Measurements from ENCODE around the gene UMAD1.

UMAD1 gene

DNA sequence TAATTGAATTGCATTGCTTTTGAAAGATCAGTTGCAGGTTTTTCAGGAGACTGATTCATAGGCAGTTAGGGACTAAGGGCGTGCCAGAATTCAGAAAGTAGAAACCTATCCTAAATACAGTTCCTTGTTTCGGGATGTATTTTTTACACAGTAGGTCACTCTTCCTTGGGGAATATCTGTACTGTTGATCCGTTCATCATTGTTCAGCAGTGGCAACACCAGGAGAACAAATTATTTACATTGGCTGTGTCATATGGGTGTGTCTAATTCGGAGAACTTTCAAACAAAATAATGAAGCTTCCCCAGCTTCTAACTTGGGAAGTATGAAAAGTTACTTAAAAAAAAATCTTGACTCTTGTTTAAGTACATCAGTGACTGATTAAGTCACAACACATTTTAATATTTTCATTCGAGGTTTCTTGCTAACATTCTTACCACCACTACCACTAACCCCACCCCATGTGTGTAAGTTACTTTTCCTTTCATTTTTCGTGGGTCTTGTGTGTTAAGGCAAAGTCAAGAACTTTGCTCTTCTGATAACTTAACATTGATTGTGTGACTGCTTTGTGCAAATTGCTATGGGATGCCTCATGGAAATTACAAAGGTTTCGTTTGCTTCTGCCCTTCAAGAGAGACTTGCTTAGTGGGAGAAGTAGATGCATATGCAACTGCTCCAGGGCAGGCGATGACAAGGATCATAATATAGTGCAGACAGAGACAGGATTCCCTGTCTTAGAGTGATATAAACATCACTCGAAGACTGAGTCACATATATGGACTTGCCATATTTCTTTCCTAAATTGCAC lies 121.6 kb downstream of the UMAD1 start:
- in situ Hi-C loops (cut with MboI; ENCODE audit: low sequenced_read_pairs): no loop called here

DNA sequence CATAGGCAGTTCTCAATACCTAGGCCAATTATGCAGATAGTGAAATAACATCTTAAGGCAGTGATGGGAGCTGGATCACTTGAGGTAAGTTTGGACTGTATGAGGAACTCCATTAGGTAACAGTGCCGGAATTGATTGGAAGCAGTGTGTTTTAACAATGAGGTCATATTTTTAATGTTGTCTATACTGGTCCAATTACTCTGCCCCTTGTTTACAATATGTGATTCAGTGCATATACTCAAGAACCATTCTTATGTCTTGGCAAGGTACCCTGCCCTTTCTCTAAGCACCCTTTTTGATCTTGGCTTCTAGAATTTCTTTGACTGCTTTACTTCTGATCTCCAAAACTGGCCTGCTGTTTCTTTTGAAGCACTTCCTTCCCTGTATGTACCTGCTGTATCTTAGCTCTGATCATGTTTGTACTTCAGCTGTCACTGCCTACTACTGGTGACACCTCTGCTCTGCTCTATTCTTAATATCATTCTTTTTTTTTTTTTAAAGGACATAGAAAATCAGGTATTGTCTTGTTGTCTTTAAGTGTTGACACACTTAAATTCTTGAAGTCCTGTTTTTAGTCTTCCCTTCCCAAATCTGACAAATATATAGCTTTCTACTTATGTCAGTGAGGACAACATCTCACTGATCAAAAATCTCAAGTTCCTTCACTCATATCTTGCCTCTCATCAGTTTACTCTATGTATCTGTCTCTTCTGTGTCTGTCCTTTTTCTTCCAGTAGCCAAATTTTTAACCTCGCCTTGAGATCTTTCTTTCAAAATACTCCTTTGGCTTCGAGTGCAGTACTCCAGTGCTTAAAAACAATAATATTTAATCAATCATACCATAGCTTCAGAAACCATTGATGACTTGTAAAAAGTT lies 124.2 kb downstream of the UMAD1 start:
- in situ Hi-C loops (cut with MboI; ENCODE audit: low sequenced_read_pairs): no loop called here

DNA sequence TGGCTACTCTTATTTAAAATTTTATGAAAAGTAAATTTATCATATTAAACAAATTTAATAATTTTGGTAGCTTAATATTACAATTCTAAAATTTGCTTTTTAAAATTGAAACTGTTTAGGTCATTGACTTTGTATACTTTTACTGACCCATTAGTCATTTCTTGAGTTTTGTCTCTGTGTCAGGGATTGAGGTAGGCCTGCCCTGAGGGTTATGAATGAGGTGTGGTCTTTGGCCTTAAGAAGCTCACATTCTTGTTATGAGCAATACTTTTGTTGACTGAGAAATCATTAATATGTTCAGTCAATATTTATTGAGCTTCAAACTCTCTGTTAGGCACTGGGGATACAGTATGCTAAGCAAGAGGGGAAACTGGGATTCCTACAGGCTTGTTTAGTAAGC lies 124.9 kb downstream of the UMAD1 start:
- in situ Hi-C loops (cut with MboI; ENCODE audit: low sequenced_read_pairs): no loop called here

- in situ Hi-C loops (cut with MboI; ENCODE audit: low sequenced_read_pairs): no loop called here
Observed at GRCh38 chr7:7766671-7767070, 126.1 kb downstream of the UMAD1 start.

DNA sequence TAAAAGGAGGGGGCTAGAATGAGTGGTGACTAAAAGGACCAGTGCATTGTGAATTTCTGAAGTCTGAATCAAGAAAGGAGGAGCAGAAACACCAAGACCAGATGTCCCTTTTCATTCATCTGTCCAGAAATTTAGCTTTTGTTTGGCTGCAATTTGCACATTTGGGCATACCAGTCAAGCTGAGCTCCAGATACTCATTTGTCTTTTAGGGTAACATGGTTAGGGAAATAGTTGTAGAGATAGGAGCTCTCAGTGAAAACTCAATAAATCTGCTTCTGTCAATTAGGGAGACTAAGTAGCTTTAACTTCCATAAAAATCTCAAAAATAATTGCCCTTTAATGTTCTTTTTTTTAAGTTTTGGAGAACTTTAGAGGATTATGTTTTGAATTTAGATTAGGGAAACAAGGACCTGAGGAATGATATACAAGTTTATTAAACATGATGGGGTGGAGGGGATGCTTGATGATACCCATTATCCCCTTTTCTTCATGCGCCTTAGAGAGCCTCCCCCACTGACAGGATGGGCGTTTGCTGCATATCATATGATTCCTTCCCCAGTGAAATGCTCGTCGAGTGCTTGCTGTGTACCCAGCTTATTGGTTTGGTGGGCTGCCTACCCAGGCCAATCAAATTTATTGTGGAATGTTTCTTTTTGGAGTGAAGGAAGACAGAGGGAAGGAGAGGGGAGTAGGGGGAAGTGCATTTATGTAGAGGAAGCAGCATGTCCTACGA lies 128.6 kb downstream of the UMAD1 start:
- in situ Hi-C loops (cut with MboI; ENCODE audit: low sequenced_read_pairs): no loop called here

- in situ Hi-C loops (cut with MboI; ENCODE audit: low sequenced_read_pairs): no loop called here
Observed at GRCh38 chr7:7769710-7770627, 129.4 kb downstream of the UMAD1 start.

GRCh38 chr7:7771452-7771851 lies 130.9 kb downstream of the UMAD1 start:
- in situ Hi-C loops (cut with MboI; ENCODE audit: low sequenced_read_pairs): no loop called here

DNA sequence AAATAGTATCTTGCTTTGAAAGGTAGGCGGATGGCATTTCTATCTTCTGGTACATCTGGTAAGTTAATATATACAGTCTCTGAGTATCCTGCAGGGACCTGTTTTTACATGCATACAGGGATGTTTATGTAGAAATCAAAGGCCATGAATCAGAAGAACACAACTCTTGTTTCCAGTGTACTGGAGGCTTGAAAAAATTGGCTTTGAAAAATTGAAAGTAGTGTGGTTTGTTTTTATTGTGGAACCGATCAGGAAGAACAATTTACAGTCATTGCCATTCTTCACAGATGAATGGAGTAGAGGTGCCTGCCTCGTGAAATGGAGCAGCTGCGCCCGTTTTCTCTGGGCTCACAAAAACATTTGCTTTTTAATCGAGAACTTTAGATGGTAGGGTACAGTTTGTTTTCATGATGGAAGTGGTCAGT lies 131.9 kb downstream of the UMAD1 start:
- in situ Hi-C loops (cut with MboI; ENCODE audit: low sequenced_read_pairs): no loop called here

DNA sequence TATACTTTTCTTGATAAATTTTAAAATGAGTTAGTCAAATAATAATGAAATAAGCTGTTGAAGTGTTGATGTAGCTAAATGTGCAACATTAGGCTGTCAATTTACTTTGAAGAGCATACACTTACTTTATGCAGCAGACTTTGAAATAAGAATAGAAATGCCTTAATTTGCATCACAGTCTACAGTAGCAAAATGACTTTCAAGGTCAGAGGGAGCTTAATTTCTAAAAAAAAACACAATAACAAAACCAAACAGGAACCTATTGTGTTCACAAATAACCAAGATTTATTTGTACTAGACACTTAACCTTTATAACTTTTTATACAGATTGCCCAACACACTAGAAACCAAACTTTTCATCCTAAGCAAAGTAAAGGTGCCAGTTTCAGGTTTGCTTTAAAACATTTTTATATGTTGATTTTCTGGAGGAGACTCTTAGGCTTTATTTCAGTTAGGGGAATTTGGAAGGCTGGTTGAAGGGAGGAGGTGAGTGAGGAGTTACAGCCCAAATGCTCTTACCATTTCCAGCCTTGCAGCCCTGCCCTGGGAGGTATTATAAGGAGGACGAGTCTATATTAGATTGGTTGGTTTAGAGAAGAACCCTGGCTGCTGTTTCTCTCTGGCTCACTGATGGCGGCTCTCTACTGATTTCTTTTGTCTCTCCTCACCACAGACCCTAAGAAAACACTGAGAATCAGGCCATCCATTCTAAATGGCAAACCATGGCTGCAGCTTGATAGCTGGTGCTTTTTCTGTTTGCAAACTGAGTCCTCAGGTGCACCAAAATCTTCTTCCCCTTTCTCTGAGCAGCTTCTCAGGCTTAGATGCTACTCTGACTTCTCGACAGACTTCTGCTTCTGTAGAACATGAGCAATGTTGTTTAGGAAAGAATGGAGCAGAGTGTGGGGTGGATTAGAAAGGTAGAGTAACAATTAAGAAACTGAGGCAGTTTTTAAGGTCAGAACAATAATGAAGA lies 133.1 kb downstream of the UMAD1 start:
- in situ Hi-C loops (cut with MboI; ENCODE audit: low sequenced_read_pairs): no loop called here

- in situ Hi-C loops (cut with MboI; ENCODE audit: low sequenced_read_pairs): no loop called here
Observed at GRCh38 chr7:7779888-7780287, 139.3 kb downstream of the UMAD1 start.

DNA sequence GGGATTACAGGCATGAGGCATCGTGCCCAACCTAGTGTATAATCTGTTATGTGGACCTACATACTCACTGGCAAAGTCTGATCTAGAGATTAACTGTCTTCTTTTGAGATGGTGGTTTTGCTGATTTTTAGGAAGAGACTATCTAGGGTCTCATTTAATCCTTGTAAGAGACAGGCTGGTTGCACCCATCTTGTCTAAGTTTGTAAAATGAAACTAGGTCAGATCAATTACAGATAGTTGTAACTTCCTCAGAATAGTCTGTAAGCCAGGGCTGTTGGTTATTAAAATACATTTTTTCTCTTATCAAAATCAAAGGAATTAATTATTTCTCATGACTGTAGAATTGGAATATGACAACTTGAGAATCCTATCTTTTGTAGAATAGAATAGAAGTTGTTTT lies 142.4 kb downstream of the UMAD1 start:
- in situ Hi-C loops (cut with MboI; ENCODE audit: low sequenced_read_pairs): no loop called here

- in situ Hi-C loops (cut with MboI; ENCODE audit: low sequenced_read_pairs): no loop called here
Observed at GRCh38 chr7:7785344-7785973, 144.9 kb downstream of the UMAD1 start.

- in situ Hi-C loops (cut with MboI; ENCODE audit: low sequenced_read_pairs): no loop called here
Observed at GRCh38 chr7:7786595-7786994, 146.0 kb downstream of the UMAD1 start.

GRCh38 chr7:7789551-7789988 lies 149.0 kb downstream of the UMAD1 start:
- in situ Hi-C loops (cut with MboI; ENCODE audit: low sequenced_read_pairs): no loop called here

GRCh38 chr7:7790041-7790741 lies 149.6 kb downstream of the UMAD1 start:
- in situ Hi-C loops (cut with MboI; ENCODE audit: low sequenced_read_pairs): no loop called here

DNA sequence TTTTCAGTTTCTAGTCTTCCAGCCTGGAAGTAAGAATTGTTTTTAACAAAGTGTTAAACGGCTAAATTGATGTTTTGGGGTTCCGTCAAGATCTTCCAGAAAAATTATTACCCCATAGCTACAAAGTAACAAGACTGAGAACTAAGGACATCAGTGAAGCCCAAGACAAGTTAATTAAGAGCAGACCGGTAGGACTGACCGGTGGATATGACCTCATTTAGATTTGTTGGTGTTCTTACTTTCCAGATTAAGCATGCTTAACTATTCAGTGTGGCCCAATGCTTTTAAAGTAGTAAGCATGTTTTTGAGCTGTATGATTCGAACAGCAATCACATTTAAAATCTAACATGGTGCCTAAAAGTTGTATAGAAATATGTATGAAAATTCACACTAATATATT lies 151.0 kb downstream of the UMAD1 start:
- in situ Hi-C loops (cut with MboI; ENCODE audit: low sequenced_read_pairs): no loop called here

- in situ Hi-C loops (cut with MboI; ENCODE audit: low sequenced_read_pairs): no loop called here
Observed at GRCh38 chr7:7792056-7792455, 151.5 kb downstream of the UMAD1 start.

DNA sequence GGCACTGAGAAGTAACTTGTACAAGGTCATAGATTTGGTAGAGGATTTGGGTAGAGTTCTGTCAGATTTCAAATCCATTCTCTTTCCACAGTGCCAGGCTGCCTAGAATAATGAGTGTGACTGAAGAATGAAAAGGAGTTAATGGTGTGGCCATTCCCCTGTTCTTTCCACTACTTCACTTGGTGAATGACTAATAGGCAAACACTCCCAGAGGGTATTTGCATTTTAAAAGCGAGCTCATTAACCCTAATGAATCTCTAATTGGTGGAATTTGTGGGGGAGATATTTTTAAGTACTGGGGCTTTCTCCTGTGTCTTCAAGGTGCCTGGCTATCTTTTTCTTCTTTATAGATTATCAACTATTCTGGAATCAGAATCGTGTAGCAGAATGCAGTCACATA lies 152.7 kb downstream of the UMAD1 start:
- in situ Hi-C loops (cut with MboI; ENCODE audit: low sequenced_read_pairs): no loop called here
